Endothelial cell of umbilical vein (primary cell): ENCODE data around the gene LCN6. TPM values are rescaled to one million over a fixed set of nuclear protein-coding genes. Genes with fewer than 3 reads are reported as not detected.

ENCODE experiments used
- BruUV-seq: library from RNA; stranded (reverse); fragments of 400-500 nt; replicated peaks from 2 replicates; lab custom pipeline; 2021; lab: Mats Ljungman, UMichigan
- CTCF ChIA-PET: fragments of 300-600, 350-600 bp; sonication (Branson Sonifier 250); formaldehyde crosslinking; loops from one replicate; lab custom pipeline; 2021; ENCODE audit warnings: antibody characterized with exemption, inconsistent platforms; lab: Charles Lee
- POLR2A ChIA-PET: fragments of 300-600, 350-600 bp; sonication (Branson Sonifier 250); formaldehyde crosslinking; loops from one replicate; lab custom pipeline; 2021; ENCODE audit warnings: antibody characterized with exemption, inconsistent platforms; lab: Charles Lee
- DNase-seq: peaks from one replicate; pipeline ENCODE4 v3.0.0-alpha.2; 2011; ENCODE audit warnings: low read depth, low spot score
- FAIRE-seq: peaks from 2 replicates; lab custom pipeline; 2011; peaks lifted over from hg19 to GRCh38; lab: Jason Lieb, UNC
- H2AFZ ChIP-seq: 2 replicates; pipeline ENCODE4 v1.6.0; 2012; ENCODE audit warnings: low read depth, low read length, control low read depth, inconsistent platforms
- H3K27ac ChIP-seq: 2 replicates; pipeline ENCODE4 v1.5.1; 2011; ENCODE audit warnings: low read depth, mild to moderate bottlenecking, control low read depth, low read length, moderate library complexity; ENCODE audit not compliant: insufficient read depth
- H3K27me3 ChIP-seq, 2 experiments: 2 replicates each; pipeline versions ENCODE4 v1.6.0 to v1.6.1; 2011; ENCODE audit warnings: low read length in 2 of 2, mixed read lengths in 1 of 2; ENCODE audit not compliant: control insufficient read depth in 2 of 2, insufficient read depth in 2 of 2
- H3K36me3 ChIP-seq, 2 experiments: 2 replicates in 1 of 2; 3 replicates in 1 of 2; pipeline ENCODE4 v1.5.1; 2011; ENCODE audit warnings: low read length in 2 of 2, mild to moderate bottlenecking in 1 of 2, moderate library complexity in 1 of 2; ENCODE audit not compliant: control insufficient read depth in 2 of 2, insufficient read depth in 2 of 2; ENCODE audit errors: extremely low read depth in 1 of 2
- H3K4me1 ChIP-seq: 3 replicates; pipeline ENCODE4 v1.5.1; 2011; ENCODE audit warnings: mild to moderate bottlenecking, low read length; ENCODE audit not compliant: control insufficient read depth, insufficient read depth; ENCODE audit errors: extremely low read depth
- H3K4me2 ChIP-seq: 2 replicates; pipeline ENCODE4 v1.6.1; 2011; ENCODE audit warnings: low read length, control low read depth, mixed read lengths; ENCODE audit not compliant: insufficient read depth
- H3K4me3 ChIP-seq, 3 experiments: fragments of 200-600 bp in 1 of 3; sonication (generic), shearing (Covaris generic) in 1 of 3; replicated peaks in 1 of 3; 2 replicates each; pipeline ENCODE4 v1.5.1; 2011 to 2016; ENCODE audit warnings: control low read depth in 3 of 3, low read length in 3 of 3, mild to moderate bottlenecking in 2 of 3, inconsistent platforms in 1 of 3, low read depth in 1 of 3, moderate library complexity in 1 of 3; ENCODE audit not compliant: insufficient read depth in 1 of 3
- H3K79me2 ChIP-seq: 2 replicates; pipeline ENCODE4 v1.6.0; 2012; ENCODE audit warnings: low read length, inconsistent platforms; ENCODE audit not compliant: control insufficient read depth, insufficient read depth
- H3K9ac ChIP-seq: replicated peaks from 2 replicates; pipeline ENCODE3; 2011; ENCODE audit warnings: low read length, control low read depth; ENCODE audit not compliant: insufficient read depth; ENCODE audit errors: extremely low read depth
- H3K9me1 ChIP-seq: replicated peaks from 3 replicates; pipeline ENCODE4 v1.6.0; 2011; ENCODE audit warnings: mild to moderate bottlenecking, low read length; ENCODE audit not compliant: control insufficient read depth, insufficient read depth; ENCODE audit errors: extremely low read depth
- H3K9me3 ChIP-seq: replicated peaks from 2 replicates; pipeline ENCODE4 v1.5.1; 2012; ENCODE audit warnings: low read length, inconsistent platforms; ENCODE audit not compliant: control insufficient read depth, insufficient read depth
- H4K20me1 ChIP-seq: replicated peaks from 2 replicates; pipeline ENCODE3; 2011; ENCODE audit warnings: mild to moderate bottlenecking, low read length; ENCODE audit not compliant: control insufficient read depth, insufficient read depth; ENCODE audit errors: extremely low read depth
- CTCF ChIP-seq, 2 donors: IDR thresholded peaks; 1 replicate in 1 of 2; 2 replicates in 1 of 2; pipeline ENCODE4 v1.5.1; 2011; ENCODE audit warnings: low read length in 2 of 2, mild to moderate bottlenecking in 2 of 2, moderate library complexity in 2 of 2, control low read depth in 1 of 2, inconsistent platforms in 1 of 2, low read depth in 1 of 2; ENCODE audit not compliant: insufficient read depth in 1 of 2; ENCODE audit errors: extremely low read depth in 1 of 2
- FOS ChIP-seq: IDR thresholded peaks from 2 replicates; pipeline ENCODE4 v1.6.1; 2011; ENCODE audit warnings: mild to moderate bottlenecking, low read length, moderate library complexity, borderline replicate concordance; ENCODE audit not compliant: insufficient read depth
- JUN ChIP-seq: IDR thresholded peaks from 2 replicates; pipeline ENCODE4 v1.6.1; 2011; ENCODE audit warnings: borderline replicate concordance, low read depth; ENCODE audit not compliant: insufficient read length, insufficient read depth
- dilution Hi-C: fragments of 300-500 bp; cut with MboI; formaldehyde crosslinking; loops from one replicate; pipeline ENCODE4 v1.15.0; 2019; ENCODE audit warnings: low sequenced_read_pairs; ENCODE audit not compliant: extremely low pct_ligation_motif_present
- intact Hi-C: fragments of 100-400 bp; cut with micrococcal nuclease; formaldehyde crosslinking; loops from one replicate; pipeline ENCODE4 v1.10.0; 2022
- polyA plus RNA-seq, 4 experiments: library from polyadenylated mRNA; depleted of rRNA in 3 of 4; stranded (reverse) in 3 of 4; unstranded in 1 of 4; fragments of >200 nt; gene quantifications; 2 replicates each; pipeline versions ENCODE4 v1.2.1 to v1.2.3, GENCODE V29; 2011 to 2012; ENCODE audit warnings: missing spikeins in 1 of 4
- total RNA-seq: library from RNA; stranded (reverse); gene quantifications from 2 replicates; pipeline ENCODE4 v1.2.3, GENCODE V29; 2021

LCN6 gene
- total and polyA plus RNA-seq, 2 donors (not counting 3 experiments of a cell fraction or from before 2014, with no cell fraction given), result 0.17 TPM; not detected in 1

- POLR2A ChIA-PET, result no interaction called here
- DNase-seq, result no peak
Observed at GRCh38 chr9:136769710-136770191, 21.4 kb upstream of the LCN6 start.

More at GRCh38 chr9:136769710-136770191, 21.4 kb upstream of the LCN6 start:
- no peaks in the 10 kb centered on the region for H3K27me3 ChIP-seq
- H3K9me3 ChIP-seq, result peaks cover 3% of the 10 kb centered on the region
- no peak overlapping the region for H3K4me2 ChIP-seq
- no peaks in the 10 kb centered on the region for H3K36me3 ChIP-seq
- H3K9me1 ChIP-seq, result no peaks in the 10 kb centered on the region
- H3K4me3 ChIP-seq, result no peak overlapping the region
- intact Hi-C loops (no loop called here), dilution Hi-C loops (no loop called here)
- CTCF ChIA-PET, result interaction anchor here (0.9 to 1.9 kb wide), 3 partner anchors 8 to 40 kb away, joined by 3 to 12 read pairs (median 3); no protein-coding TSS in a partner anchor
- no peaks in the 10 kb centered on the region for H3K4me1 ChIP-seq
- no peak overlapping the region for H3K27ac ChIP-seq
- peak; percentile 28 to 78 for TF ChIP-seq CTCF (IDR thresholded peaks at IDR 0.05; ENCODE audit: extremely low read depth in 1 of 2, insufficient read depth in 1 of 2, low read depth in 1 of 2, low read length in 2 of 2)
- TF ChIP-seq JUN, result no peak
- no peak for TF ChIP-seq FOS
- H2AFZ ChIP-seq, result no peak overlapping the region
- no peaks in the 10 kb centered on the region for H3K79me2 ChIP-seq
- no peaks in the 10 kb centered on the region for H4K20me1 ChIP-seq
- no peak for FAIRE-seq
- H3K9ac ChIP-seq, result no peak overlapping the region
- no TSS peak for BruUV-seq
